SK-N-MC (cell line): Measurements from ENCODE around the gene GPR179.
"Not testable (repeated sequence)": the region's sequence is repeated elsewhere in the genome, so short reads cannot be mapped to it uniquely, and the experiment has no call there.

ENCODE experiments used
- EZH2 ChIP-seq: fragments of 200-600 bp; sonication (generic); IDR thresholded peaks from one replicate; pipeline ENCODE4 v1.6.1; 2017; ENCODE audit warnings: antibody characterized with exemption
- FOXP2 ChIP-seq: optimal IDR thresholded peaks from 2 replicates; pipeline ENCODE3; 2011; ENCODE audit warnings: mild to moderate bottlenecking, moderate library complexity; ENCODE audit not compliant: insufficient read depth; ENCODE audit errors: extremely low read length, control extremely low read depth
- POLR2AphosphoS5 ChIP-seq: IDR thresholded peaks from 2 replicates; pipeline ENCODE4 v1.6.1; 2012; ENCODE audit warnings: mild to moderate bottlenecking, low read depth, low read length, borderline replicate concordance

DNA sequence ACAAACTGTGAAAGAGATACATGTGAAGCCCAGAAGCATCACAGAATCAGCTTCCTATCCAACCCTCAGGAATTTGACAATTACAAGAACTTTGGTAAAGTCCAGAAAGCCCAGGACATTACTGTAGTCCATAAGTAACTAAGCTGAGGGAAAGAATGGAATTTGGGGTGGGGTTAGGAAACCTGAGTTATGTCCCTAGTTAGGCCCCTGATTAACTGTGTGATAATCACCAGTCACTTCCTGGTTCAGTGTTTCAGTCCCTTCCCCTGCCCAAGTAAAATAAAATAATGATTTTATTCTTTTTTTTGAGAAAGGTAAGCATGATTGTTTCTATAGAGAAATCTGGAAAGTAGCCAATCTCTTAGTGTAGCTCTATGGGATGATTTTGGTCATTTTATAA, 57.8 kb downstream of the GPR179 start:
- TF ChIP-seq POLR2AphosphoS5, EZH2, FOXP2: not testable (repeated sequence)
